CD1c-positive myeloid dendritic cell (primary cell): ENCODE data around the gene PCNT.
"Not testable (repeated sequence)": the region's sequence is repeated elsewhere in the genome, so short reads cannot be mapped to it uniquely, and the experiment has no call there.

Experiments used
- DNase-seq: peaks from one replicate; pipeline ENCODE4 v3.0.0-alpha.2; 2016; ENCODE audit errors: extremely low spot score

Gene PCNT

GRCh38 chr21:46381541-46381940 lies 57.6 kb downstream of the PCNT start:
- DNase-seq: no peak

GRCh38 chr21:46384556-46384955 lies 60.6 kb downstream of the PCNT start:
- no peak for DNase-seq

- no peak for DNase-seq
These were observed 62.1 kb downstream of the PCNT start for GRCh38 chr21:46385846-46386733.

GRCh38 chr21:46386734-46387088 lies 62.8 kb downstream of the PCNT start:
- DNase-seq: no peak

- no peak for DNase-seq
These were observed 64.4 kb downstream of the PCNT start for GRCh38 chr21:46388206-46388880.

GRCh38 chr21:46388896-46389295 lies 64.9 kb downstream of the PCNT start:
- DNase-seq: no peak

- no peak for DNase-seq
These were observed 66.9 kb downstream of the PCNT start for GRCh38 chr21:46390603-46391545.

GRCh38 chr21:46391773-46392172 lies 67.8 kb downstream of the PCNT start:
- no peak for DNase-seq

- DNase-seq: no peak
These were observed 69.0 kb downstream of the PCNT start for GRCh38 chr21:46392921-46393320.

GRCh38 chr21:46393451-46393940 lies 69.5 kb downstream of the PCNT start:
- DNase-seq: no peak

- no peak for DNase-seq
These were observed 70.1 kb downstream of the PCNT start for GRCh38 chr21:46393941-46394594.

GRCh38 chr21:46394595-46395104 lies 70.7 kb downstream of the PCNT start:
- no peak for DNase-seq

GRCh38 chr21:46397211-46397905 lies 73.4 kb downstream of the PCNT start:
- no peak for DNase-seq

- DNase-seq: no peak
These were observed 74.0 kb downstream of the PCNT start for GRCh38 chr21:46397993-46398392.

GRCh38 chr21:46399129-46399528 lies 75.2 kb downstream of the PCNT start:
- DNase-seq: no peak

- no peak for DNase-seq
These were observed 75.7 kb downstream of the PCNT start for GRCh38 chr21:46399686-46400085.

GRCh38 chr21:46401186-46401910 lies 77.4 kb downstream of the PCNT start:
- DNase-seq: no peak

- DNase-seq: no peak
These were observed 78.5 kb downstream of the PCNT start for GRCh38 chr21:46402421-46402820.

GRCh38 chr21:46403234-46403811 lies 79.4 kb downstream of the PCNT start:
- DNase-seq: not testable (repeated sequence)

GRCh38 chr21:46404306-46404705 lies 80.3 kb downstream of the PCNT start:
- DNase-seq: no peak
